NCI-H128 (cell line): ENCODE data around the gene SPACA9.
A peak's percentile ranks its signal among the peaks of the same experiment; 100 is the strongest.

Source experiments
- DNase-seq: peaks from one replicate; lab custom pipeline; 2025; ENCODE audit not compliant: unreplicated experiment; lab: John Stamatoyannopoulos, UW

Gene SPACA9

DNA sequence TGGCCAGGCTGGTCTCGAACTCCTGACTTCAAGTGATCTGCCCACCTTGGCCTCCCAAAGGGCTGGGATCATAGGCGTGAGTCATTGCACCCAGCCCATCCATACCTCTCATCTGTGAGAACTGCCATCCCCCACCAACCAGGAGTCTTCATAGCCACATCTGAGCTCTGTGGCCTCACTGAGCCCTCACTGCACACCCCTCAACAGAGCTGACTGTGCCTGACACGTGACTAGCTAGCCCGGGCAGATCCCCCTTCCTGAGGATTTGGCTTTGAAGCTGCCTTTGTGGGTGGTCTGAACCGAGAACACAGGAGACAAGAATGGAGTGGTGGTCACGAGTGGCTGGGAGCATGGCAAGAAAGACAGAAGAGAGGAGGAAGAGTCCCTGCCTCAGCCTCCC lies 16.2 kb upstream of the SPACA9 start:
- DNase-seq = no peak

DNA sequence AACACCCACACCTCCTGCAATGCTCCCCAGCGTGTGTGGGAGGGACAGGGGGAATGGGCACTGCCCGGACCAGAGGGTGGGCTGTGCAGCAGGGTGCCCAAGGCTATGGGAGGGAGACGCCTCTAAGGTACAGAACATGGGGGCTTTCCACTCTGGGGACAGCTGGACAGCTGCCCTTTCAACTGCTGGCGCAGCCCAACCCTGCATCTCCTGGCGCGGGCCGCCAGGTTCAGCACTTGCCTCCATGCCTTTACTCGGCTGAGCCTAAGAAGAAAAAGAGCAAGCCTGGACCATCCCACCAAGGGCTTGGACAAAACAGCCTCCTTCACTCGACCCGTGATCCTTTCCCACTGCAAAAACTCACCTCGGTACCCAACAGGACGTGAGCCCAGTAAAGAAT lies 15.6 kb upstream of the SPACA9 start:
- DNase-seq = no peak

DNA sequence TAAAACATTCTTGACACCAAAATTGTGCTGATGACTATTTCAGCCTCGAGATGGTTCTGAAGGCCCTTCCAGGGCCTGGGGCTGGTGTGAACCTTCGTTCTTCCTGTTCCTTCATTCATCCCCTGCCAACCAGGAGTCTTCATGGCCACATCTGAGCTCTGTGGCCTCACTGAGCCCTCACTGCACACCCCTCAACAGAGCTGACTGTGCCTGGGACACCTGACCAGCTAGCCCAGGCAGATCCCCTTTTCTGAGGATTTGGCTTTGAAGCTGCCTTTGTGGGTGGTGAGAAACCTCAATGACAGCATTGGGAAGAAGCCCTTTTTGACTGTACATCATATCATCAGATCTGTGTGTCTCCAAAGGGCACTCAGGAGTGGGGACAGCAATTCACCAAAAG lies 14.4 kb upstream of the SPACA9 start:
- DNase-seq = no peak

DNA sequence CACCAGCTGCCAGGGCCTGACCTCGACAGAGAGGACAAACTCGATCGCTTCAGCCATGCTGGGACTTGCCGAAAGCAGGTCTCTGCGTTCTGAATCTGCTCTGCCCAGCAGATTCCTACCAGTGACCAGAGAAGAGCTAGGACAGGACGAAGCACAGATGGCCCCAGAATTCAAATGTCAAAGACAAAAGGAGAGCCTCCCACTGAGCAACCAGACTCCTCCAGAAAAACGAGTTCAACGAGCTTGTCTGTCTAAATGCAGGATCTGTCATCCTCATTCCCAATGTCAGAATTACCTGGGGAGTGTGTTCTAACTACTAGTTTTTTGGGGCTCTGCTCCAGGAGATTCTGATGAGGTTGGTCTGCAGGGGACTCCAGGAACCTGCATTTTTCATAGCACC lies 14.0 kb upstream of the SPACA9 start:
- no peak for DNase-seq

DNA sequence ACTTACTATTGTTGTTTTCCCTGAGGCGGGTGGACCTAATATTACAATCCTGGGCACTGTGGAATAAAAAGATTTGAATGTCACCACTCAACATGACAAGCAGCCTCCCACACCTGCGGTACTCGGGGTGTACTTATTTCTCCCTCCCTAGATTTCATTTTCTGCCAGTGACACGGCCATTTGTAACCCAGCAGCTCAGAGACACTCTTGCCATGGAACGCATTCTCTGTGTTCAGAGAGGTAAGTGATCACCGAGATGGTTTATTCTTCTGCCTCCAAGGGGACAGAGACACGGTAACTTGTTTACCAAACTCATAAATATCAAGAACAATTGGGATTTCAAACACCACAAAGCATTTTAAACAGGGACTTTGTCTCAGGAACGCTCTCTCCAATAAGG lies 11.8 kb upstream of the SPACA9 start:
- DNase-seq = no peak

DNA sequence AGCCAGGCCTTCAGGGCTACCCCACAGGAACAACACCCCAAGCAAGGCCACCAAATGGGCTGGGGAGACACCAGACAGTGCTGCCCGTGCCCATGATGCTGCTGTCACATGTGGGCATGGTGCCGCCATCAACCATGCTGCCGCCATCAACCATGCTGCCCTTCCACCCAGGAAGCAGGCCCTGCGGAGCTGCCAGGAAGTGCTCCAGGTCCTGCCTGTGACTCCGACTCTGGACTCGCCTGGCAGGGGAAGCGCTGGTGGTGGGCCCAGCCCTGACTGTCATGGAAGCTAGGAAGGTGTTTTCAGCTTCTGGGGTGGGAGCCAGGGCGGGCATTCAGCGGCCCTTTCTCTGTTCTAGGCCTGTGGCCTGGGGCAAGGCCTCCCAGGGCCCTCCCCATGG lies 9.4 kb upstream of the SPACA9 start:
- no peak for DNase-seq

DNA sequence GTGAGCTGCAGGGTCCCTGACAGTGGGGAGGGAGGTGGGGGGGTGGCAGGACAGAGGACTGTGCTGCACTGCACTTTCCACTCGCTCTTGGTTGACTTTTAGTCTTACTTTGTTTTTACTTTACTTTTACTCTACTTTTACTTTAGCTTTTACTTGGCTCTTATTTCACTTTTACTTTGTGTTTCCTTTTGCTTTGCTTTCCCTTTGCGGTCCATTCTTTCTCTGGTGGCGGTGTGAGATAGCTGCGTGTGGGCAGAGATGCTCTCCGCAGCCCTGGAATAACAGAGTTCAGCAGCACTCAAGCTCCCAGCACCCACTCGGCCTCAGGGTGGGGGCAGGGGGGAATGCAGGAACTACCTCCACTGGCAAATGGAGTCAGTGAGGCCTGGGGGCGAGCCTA lies 5.3 kb upstream of the SPACA9 start:
- DNase-seq = no peak

DNA sequence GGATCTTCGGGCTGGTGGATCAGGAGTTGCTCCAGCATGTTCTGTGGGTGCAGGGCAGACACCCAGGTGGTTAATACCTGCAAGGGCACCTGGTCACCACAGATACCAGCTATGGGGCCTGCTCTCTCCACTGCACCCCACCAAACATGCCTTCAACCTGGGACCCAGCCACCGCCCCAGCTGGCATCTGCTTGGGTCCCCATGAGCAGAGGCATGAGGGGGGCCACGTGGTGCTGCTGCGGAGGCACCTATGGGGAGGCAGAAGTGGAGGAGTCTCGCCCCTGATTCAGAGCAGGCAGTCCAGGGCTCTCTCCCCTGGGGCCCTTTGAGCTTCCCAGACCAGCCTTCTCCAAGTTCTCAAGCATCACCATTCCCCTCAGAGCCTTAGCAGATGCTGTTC lies 3.5 kb upstream of the SPACA9 start:
- DNase-seq = no peak

DNA sequence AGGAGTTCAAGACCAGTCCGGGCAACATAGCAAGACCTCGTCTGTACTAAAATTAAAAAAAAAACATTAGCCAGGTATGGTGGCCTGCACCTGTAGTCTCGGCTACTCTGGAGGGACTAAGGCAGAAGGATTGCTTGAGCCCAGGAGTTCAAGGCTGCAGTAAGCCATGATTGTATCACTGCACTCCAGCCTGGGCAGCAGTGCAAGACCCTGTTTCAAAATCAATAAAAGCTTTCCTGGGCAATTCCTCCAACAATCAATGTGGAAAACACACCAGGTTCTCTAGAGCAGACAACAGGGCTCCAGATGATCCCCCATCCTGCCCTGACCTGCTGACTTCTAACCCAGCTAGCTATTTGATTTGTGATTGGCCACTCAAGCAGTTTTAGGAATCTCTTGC lies 1.8 kb upstream of the SPACA9 start:
- no peak for DNase-seq

DNA sequence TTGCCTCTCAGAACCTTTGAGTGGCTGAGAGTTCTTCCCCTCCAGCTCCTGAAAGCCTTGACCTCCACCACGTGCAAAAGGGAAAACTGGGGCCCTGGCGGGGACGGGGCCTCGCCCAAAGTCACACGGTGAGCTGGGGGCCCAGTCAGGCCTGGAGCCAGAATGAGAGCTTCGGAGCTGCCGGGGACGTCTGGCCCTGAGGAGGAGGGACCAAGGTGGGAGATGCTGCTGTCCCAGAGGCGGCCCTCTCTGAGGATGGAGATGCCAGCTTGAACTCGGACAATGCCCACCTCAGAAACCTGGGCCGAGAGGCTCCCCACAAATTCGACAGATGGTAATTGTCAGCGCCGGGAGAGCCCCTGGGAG lies 1.3 kb upstream of the SPACA9 start:
- DNase-seq = no peak

DNA sequence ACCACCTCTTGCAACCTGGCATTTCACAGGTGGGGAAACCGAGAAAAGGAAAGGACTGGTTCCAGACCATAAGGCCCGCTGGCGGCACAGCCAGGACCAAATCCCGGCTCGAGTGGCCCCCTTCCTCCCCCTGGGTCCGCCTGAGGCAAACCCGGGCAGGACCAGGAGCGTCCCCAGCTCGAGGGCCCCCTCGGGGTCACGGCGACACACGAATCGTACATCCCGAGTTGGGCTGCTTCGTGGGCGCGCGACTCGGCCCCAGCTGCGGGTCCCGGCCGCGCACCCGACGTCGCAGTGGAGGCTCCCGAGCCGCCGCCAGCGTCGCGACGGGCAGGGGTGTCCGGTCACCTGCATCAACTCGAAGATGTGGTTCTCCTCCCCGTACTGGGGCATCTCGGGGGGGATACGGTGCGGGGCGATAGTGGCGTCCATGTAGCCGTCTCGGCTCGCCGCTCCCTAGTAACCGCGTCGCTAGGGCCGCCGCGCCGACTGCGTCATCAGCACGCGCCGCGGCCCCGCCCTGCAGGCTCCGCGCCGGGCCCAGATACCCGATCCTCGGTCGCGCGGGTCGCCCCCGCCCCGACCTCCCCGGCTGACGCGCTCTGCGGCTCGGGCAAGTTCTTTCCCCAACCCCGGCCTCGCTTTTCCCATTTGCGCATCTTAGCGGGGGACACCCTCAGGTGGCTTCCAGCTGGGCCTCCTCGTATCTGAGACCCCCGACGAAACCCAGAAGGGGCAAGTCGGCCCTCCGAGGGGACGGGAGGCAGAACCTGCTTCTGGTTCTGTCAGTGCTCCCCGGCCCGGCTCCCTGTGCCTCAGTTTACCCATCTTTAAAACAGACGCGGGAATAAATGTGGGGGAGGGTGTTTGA lies 639 bp upstream of the SPACA9 start, which contains the start of gene AK8:
AK8 (minus strand) TSS at position 461 of the 871 bp plus-strand sequence; CDS start at position 432, 29 bp downstream.
- DNase-seq = peak; percentile 19

DNA sequence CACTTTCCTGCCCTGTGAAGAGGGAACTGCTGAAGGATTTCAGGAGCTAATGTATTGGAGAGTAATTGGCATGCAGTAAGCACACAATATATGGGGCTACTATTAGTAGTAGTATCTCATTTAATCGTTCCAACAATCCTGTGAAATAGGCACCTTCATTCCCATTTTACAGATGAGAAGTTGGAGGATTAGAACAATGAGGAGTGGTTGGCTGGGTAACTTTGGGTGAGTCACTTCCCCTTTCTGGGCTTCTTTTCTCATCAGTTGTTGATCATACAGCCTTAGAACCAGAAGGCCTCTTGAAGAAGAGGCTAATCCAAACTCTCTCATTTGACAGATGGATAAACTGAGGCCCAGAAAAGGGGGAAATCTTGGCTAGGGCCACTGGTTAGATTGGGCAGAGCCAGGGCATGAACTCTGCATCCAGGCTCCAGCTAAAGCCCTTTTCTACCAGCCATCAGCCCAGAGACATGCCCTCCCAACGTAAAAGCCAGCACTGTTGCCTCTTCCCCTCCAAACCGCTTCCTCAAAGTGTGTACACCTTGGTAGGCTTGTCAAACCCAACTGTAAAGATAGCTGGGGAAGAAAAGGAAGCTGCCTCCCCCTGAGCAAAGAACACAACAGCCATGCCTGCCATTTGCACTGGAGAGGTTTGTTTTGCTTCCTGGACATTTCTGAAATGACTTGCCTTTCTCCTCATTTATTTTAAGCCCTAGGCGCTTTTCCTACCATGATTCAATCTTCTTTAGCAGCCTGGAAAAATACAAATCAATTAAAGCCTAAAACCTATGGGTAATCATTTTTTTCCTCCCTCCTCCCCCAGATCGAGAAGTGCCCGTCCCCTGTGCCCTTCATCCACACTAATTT lies 992 bp downstream of the SPACA9 start:
- DNase-seq = no peak

DNA sequence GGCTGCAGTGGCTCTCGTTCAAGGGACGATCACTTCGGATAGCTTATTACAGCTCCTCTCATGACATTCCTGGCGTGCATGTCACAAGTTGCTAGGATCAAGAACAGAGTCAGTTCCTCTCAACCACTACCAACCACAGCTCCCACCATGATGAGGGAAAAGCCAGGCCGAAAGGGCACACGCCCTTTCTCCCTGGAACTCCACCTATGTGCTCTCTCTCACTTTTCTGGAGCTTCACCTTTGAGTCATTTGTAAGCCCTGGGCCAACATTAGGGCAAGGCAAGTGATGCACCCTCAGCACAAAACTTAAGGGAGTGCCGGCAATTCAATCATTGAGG lies 1.6 kb downstream of the SPACA9 start:
- no peak for DNase-seq

DNA sequence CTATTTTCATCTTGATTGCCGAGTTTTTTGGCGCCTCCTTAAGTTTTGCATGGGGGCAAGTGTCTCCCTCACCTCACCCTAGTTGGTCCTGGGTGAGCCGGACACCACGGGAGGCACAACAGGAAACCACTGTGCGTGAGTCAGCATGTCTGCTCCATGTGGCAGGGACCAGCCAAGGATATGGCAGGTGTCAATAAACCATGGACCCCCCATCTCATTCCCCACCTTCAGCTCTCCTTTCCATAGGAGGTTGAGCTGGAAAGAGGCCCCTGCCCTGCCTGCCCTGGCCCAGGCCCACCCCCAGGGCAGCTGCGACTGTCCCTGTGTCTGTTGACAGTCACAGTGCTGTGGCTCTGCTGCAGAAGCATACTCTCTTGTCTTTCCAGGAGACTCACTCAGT lies 3.1 kb downstream of the SPACA9 start:
- no peak for DNase-seq

DNA sequence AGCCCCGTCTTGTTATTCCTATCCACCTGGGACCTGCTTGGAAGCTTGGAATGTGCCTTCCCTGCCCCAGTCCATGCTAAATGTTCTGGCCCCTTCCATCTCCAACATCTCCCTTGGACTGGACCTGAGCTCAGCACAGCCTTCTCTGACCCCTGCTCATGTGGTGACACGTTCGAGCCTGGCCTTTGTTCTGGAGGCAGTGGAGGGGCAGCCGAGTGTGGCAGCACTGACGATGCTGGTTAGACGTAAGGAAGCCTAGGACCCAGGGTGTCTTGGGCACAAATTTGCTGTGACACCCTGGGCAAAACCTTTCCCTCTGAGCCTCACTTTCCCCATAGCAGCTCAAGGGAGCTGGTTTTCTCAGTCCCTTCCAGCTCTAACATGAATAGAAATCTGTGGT lies 3.9 kb downstream of the SPACA9 start:
- no peak for DNase-seq

DNA sequence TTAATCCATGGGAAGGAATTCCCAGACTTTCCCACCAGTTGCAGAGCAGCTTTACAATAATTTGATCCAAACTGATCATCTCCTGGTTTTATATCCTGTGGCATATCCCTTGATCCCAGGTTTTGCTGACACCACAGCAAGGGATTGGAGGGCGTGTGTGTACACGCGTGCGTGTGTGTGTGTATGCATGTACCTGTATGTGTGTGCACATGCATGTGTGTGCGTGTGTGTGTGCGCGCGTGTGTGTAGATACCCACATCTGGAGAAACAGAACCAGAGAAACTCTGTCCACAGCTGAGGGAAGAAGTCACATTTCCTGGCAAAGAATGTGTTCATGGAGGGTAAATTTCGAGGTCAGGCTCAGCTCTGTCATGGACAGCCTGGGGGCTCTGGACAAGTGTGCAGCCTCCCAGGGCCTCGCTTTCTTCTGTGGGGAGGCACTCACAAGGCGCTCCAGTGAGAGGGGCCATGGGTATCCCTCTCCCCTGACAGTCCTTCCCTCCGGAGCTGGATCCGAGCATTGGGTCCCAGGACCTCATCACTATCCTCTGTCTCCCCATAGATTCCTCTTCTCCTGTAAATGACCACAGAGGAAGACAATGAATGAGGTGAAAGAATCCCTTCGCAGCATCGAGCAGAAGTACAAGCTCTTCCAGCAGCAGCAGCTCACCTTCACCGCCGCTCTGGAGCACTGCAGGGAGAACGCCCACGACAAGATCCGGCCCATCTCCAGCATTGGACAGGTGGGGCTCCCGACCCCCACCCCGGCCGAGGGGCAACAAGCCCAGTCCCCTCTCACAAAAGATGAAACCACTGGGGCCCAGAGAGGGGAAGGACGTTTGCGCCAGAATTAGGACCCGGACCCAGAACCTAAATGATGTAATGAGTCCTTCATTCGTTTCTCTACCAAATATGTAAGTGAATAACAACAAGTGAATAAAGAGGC lies 4.9 kb downstream of the SPACA9 start:
- no peak for DNase-seq

DNA sequence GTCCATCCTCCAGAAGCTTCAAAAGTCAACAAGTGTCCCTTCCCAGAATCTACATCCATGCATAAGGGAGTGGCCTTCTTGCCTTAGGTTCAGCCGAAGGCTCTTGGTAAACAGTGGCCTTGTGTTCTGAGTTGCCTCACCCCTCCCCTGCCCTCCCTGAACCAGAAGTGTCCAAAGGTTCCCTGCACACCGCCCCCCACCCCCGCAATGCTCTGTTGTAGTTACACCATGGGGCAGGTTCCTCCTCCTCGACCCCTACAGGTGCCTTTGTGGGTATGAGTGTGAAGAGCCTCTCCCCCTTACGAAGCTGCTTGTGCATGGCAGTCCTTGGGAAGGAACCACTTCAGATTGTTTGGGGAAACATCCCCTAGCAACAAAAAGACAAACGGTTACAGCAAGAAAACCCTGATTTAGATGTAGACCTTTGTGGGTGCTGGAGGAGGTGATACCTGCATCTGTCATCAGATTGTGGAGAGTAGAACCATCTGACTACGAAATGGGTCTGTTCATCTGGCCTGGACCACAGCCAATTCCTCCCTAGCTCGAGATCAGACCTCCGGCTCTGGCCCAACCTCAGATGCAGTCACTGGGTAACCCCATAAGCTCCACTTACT lies 7.1 kb downstream of the SPACA9 start:
- no peak for DNase-seq

DNA sequence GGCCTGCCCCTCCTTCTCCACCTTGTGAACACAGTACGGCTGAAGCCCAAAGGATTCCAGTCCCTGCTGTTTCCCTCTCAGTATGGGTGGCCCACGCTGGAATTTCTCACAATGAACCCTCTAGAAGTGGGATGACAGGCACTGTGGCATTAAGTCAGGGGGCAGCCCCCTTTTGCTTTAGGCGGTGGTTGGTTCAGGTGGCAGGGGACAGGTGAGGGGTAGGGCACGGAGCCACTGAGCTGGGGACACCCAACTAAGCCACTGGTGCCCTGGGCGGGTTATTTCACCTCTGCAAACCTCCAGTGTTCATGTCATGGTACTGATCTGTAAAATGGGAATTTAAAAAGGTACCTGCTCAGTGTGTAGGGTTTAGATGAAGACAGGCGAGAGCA lies 7.6 kb downstream of the SPACA9 start:
- DNase-seq = no peak

DNA sequence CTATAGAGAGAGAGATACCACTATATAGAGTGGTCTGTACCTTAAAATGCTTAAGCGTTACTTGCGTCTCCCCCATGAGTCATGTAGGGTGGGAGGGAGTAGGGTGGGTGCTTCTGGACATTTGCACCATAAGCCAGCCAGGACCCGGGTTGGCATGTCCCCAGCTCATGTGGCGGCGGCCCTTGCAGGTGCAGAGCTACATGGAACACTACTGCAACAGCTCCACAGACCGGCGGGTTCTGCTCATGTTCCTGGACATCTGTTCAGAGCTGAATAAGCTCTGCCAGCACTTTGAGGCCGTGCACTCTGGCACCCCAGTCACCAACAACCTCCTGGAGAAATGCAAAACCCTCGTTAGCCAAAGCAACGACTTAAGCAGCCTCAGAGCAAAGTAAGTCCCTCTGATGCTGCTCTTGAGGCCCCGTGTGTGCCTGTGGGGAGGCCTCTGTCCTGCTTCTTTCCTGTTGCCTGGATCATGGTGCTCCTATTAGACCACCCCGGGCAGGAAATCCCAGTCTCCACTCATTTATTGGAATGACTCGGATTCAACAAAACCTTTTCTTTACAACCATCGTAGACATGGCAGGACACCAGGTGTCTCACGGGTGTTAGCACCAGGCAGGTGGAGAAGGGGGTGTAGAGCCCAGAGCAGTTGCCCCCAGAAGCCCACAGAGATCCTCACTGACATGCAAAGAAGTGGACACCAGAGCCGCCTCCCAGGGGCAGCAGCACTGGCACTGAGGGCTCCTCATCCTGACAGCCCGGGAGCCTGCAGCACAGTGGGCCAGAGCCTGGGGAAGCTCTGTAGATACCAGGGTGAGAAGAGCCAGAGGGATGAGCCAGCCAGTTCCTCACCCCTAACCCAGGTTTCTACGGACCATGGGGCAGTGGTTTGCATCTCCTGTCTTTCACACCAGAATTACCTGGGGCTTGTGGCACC lies 8.8 kb downstream of the SPACA9 start:
- DNase-seq = no peak

DNA sequence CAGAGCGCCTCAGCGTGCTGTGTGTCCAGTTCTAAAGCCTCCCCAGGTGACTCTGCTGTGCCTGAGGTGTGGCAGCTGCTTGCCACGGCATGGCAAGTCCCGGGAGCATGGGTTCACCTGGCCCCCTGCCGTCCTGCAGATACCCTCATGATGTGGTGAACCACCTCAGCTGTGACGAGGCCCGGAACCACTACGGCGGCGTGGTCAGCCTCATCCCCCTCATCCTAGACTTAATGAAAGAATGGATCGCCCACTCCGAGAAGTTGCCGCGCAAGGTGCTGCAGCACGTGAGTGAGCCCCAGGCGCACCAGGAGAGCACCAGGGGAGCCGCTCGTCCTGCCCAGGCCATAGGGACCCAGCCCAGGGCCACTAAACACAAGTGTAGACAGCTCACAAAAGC lies 9.5 kb downstream of the SPACA9 start:
- DNase-seq = no peak
